Bronchial smooth muscle cell (primary cell): ENCODE measurements around the gene DCST1. TPM values are rescaled to one million over a fixed set of nuclear protein-coding genes. Genes with fewer than 3 reads are reported as not detected.

Source experiments
- total RNA-seq: library from RNA; depleted of rRNA; stranded (reverse); fragments of >200 nt; gene quantifications from 2 replicates; pipeline ENCODE4 v1.2.1, GENCODE V29; 2014

Gene DCST1, protein sequence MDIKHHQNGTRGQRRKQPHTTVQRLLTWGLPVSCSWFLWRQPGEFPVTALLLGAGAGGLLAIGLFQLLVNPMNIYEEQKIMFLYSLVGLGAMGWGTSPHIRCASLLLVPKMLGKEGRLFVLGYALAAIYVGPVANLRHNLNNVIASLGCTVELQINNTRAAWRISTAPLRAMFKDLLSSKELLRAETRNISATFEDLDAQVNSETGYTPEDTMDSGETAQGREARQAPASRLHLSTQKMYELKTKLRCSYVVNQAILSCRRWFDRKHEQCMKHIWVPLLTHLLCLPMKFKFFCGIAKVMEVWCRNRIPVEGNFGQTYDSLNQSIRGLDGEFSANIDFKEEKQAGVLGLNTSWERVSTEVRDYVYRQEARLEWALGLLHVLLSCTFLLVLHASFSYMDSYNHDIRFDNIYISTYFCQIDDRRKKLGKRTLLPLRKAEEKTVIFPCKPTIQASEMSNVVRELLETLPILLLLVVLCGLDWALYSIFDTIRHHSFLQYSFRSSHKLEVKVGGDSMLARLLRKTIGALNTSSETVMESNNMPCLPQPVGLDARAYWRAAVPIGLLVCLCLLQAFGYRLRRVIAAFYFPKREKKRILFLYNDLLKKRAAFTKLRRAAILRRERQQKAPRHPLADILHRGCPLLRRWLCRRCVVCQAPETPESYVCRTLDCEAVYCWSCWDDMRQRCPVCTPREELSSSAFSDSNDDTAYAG
- not detected in 2 replicates for total RNA-seq

DNA sequence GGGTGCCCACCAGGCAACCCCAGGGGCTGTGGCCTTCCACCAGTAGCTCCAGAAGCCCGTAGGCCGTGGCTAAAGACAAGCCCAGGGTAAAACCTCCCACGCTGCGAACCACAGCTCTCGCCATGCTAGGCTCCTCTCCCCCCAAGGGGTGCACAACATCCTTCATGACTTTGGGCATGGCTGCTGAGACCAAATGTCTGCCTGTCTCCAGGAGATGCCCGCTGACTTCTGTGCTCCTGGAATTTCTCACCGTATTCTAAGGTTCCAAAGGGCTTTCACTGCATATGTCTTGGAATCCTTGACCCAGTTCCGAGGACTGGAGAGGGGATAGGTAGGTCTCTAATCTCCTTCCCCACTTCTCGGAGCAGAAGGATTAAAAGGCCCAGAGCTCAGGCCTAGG, at the start of gene DCST1, which contains the start of gene DCST2:
TSS of gene DCST1 (plus strand) at position 301 of the 400 bp plus-strand sequence. CDS start 213 bp downstream, outside the sequence.
TSS of gene DCST2 (minus strand) at position 258 of the 400 bp plus-strand sequence. CDS start at position 178, 80 bp downstream.

DNA sequence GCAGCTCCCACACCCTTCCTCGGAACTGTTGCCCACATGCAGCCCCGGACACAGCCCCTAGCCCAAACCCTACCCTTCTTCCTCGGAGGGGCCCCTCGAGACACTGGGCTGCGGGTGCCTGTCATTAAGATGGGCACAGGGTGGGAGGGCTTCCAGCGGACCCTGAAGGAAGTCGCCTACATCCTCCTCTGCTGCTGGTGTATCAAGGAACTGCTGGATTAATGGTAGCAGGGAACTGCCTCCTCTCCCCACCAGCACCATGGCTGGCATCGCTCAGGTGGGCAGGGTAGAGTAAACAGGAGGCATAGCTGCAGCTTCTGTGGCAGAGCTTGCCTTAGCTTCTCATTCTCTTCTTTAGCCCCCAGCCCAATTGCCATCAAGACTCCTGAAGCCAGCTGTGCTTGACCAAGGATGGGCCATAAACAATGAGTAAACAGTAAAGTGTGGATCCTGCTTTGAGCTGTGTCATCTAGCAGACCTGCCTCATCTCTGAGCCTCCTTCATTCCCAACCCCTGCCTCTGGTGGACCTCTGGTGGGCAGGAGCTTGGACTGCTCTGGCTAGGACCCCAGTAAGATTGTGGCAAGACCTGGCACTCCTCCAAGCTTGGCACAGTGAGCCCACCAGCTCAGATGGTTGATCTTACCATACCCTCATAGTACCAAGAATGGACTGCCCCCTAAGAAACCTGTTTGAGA, 39.9 kb upstream of the DCST1 start, which contains the start of gene LENEP:
TSS of gene LENEP (plus strand) at position 15 of the 697 bp plus-strand sequence. CDS start at position 37, 22 bp downstream.

DNA sequence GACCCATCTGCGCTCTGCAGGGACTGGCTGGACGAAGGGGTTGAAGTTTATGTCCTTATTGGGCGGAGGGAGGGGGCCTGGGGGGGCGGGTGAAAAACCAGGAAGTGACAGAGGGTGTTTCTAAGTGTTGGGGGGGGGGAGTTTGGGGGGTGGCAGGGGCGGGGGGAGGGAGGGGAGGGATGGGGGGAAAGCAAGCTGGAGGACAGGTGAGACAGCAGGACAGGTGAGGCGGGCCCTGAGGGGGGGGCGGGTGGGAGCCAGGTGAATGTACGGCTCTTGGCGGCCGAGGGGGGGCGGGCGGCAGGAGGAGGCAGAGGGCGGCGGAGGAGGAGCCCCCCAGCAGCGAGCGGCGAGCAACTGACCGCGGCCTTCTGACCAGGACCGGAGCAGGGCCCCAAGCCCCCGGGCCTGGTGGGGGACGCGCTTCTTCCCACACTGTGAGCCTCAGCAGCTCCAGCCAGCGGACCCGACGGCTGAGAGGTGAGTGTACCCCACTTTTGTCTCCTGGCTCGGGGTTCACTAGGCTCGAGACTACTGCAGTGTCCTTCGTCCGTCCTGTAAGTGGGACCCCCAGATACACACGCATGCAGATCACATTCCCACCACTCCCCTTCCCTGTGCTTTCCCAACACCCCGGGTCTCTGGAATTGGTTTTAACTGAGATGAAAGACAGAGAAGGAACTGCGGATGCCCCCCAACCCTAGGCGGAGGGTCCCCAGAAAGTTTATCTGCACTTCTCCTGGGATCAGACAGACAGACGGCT, 31.0 kb upstream of the DCST1 start, which contains the start of gene ZBTB7B:
TSS of gene ZBTB7B (plus strand) at position 339 of the 763 bp plus-strand sequence. CDS start 11,859 bp downstream, outside the sequence.

DNA sequence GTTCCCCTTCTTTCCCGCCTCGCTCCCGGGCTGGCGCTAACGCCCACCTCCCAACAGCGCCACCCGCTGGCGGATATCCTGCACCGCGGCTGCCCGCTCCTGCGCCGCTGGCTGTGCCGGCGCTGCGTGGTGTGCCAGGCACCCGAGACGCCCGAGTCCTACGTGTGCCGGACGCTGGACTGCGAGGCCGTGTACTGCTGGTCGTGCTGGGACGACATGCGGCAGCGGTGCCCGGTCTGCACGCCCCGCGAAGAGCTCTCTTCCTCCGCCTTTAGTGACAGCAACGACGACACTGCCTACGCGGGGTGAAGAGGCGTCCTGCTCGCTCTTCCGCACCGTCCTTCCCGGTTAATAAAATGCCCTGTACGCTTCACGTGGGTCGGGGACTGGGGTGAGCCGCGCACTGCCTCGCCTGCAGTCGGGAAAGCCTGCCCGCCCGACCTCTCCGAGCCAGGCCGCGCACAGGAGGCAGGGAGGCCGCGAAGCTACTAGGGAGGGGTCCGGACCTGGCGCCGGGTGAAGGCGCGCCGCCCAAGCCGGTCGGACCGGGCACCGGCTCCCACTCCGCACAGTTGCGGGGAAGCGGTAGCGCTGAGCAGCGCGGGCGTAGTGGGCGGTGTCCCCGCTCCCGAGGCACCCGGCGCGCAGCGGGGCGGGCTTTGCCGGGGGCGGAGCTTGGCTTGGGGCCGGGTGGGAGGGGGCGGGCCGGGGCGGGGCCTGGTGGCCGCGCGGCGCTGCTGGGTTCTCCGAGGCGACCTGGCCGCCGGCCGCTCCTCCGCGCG, 17.1 kb downstream of the DCST1 start, which contains the start of gene ADAM15:
TSS of gene ADAM15 (plus strand) at position 757 of the 782 bp plus-strand sequence. CDS start 71 bp downstream, outside the sequence.

DNA sequence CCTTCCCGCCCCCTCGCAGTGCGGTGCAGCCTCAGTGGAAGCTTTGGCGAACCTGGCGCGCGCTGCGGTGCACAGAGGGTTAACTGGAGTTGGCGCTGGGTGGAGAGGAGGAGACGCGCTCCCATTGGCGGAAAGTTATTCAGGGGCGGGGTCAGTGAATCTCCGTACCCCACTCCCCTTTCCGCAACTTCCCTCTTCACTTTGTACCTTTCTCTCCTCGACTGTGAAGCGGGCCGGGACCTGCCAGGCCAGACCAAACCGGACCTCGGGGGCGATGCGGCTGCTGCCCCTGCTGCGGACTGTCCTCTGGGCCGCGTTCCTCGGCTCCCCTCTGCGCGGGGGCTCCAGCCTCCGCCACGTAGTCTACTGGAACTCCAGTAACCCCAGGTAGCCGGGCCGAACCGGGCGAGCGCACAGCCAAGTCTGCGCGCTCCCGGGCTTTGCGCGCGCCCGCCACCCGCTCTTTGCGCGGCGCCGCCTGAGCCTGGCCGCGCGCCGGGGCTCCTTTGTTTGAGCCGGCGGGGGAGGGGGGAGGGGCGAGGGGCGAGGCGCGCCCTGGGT, 30.0 kb downstream of the DCST1 start, which contains the start of gene EFNA4:
TSS of gene EFNA4 (plus strand) at position 191 of the 561 bp plus-strand sequence. CDS start at position 275, 84 bp downstream.

DNA sequence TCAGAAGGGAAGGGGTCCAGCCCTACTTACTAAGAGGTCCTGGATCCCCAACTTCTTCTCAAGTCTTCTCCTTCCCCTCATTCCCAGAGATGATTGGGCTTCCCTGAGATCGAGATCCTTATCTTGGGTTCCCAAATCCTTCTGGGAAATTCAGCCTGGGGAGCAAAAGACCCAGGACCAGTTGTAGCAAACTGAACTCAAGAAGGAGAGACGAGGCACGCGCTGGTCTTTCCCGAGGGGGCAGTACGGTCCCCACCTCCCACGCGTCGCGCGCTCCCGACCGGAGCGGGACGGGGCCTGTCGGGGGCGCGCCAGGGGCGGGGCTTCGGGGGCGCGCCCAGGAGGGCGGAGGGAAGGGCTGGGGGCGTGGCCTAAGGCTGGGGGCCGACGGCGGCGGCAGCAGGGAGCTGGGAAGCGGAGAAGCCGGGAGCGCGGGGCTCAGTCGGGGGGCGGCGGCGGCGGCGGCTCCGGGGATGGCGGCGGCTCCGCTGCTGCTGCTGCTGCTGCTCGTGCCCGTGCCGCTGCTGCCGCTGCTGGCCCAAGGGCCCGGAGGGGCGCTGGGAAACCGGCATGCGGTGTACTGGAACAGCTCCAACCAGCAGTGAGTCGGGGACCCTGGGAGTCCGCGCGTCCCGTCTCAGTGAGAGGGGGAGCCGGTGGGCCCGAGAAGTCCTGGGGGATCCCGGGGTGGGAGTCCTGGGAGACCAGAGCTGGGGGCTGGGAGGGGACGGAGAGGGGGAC, 45.0 kb downstream of the DCST1 start, which contains the start of gene EFNA3:
TSS of gene EFNA3 (plus strand) at position 369 of the 741 bp plus-strand sequence. CDS start at position 474, 105 bp downstream.

Other genes starting within 250 kb of the DCST1 start
- gene KCNN3, start 163.5 kb upstream of the DCST1 start, total RNA-seq: under 0.01 TPM in 1 of 2 replicates, not detected in the other
- 9.3 and 11.2 TPM in 2 replicates for gene PMVK, start 97.1 kb upstream of the DCST1 start, total RNA-seq
- 115 and 123 TPM in 2 replicates for gene PBXIP1, start 77.7 kb upstream of the DCST1 start, total RNA-seq
- gene PYGO2, start 72.0 kb upstream of the DCST1 start, total RNA-seq: 4.6 and 10.6 TPM in 2 replicates
- gene SHC1, start 63.1 kb upstream of the DCST1 start, total RNA-seq: 79.3 and 143 TPM in 2 replicates
- 20.2 and 22.2 TPM in 2 replicates for gene CKS1B, start 59.1 kb upstream of the DCST1 start, total RNA-seq
- gene FLAD1, start 50.5 kb upstream of the DCST1 start, total RNA-seq: 13.7 and 14.3 TPM in 2 replicates
- 0.60 TPM in 1 of 2 replicates, not detected in the other for gene LENEP, start 40.2 kb upstream of the DCST1 start, total RNA-seq
- 8.5 and 9.1 TPM in 2 replicates for gene ZBTB7B, start 31.0 kb upstream of the DCST1 start, total RNA-seq
- 0.09 TPM in 1 of 2 replicates, not detected in the other for gene DCST2, start within 50 bp of the DCST1 start, total RNA-seq
- gene ADAM15, start 17.5 kb downstream of the DCST1 start, total RNA-seq: 38.8 and 55.6 TPM in 2 replicates
- 2.4 and 3.6 TPM in 2 replicates for gene EFNA4, start 29.9 kb downstream of the DCST1 start, total RNA-seq
- 0.79 and 1.1 TPM in 2 replicates for gene EFNA3, start 45.0 kb downstream of the DCST1 start, total RNA-seq
- gene EFNA1, start 94.1 kb downstream of the DCST1 start, total RNA-seq: 0.86 and 1.3 TPM in 2 replicates
- gene SLC50A1, start 102.0 kb downstream of the DCST1 start, total RNA-seq: 16.6 and 27.6 TPM in 2 replicates
- 63.7 and 65.9 TPM in 2 replicates for gene DPM3, start 106.7 kb downstream of the DCST1 start, total RNA-seq
- 82.6 and 100 TPM in 2 replicates for gene KRTCAP2, start 139.5 kb downstream of the DCST1 start, total RNA-seq
- gene TRIM46, start 140.0 kb downstream of the DCST1 start, total RNA-seq: 3.5 and 5.2 TPM in 2 replicates
- gene THBS3, start 174.1 kb downstream of the DCST1 start, total RNA-seq: 34.0 and 42.0 TPM in 2 replicates
- gene MTX1, start 174.9 kb downstream of the DCST1 start, total RNA-seq: 31.9 and 37.7 TPM in 2 replicates
- 4.5 and 5.5 TPM in 2 replicates for gene ENTREP3, start 221.7 kb downstream of the DCST1 start, total RNA-seq
- gene SCAMP3, start 228.5 kb downstream of the DCST1 start, total RNA-seq: 18.5 and 28.5 TPM in 2 replicates
- 26.2 and 41.5 TPM in 2 replicates for gene CLK2, start 239.7 kb downstream of the DCST1 start, total RNA-seq
- gene HCN3, start 243.6 kb downstream of the DCST1 start, total RNA-seq: 0.95 and 3.2 TPM in 2 replicates